Measurements from ENCODE around the gene MFSD8.
"Not testable (repeated sequence)": the region's sequence is repeated elsewhere in the genome, so short reads cannot be mapped to it uniquely, and the experiment has no call there.

The MFSD8 gene

GRCh38 chr4:127930175-127930574 is 34.8 kb downstream of the MFSD8 start:
- no peak for DNase-seq

GRCh38 chr4:127925720-127926119 is 39.3 kb downstream of the MFSD8 start:
- DNase-seq, result not testable (repeated sequence)

- DNase-seq, result no peak
Observed at GRCh38 chr4:127922226-127922625, 42.7 kb downstream of the MFSD8 start.

- DNase-seq, result no peak
Observed at GRCh38 chr4:127920521-127920920, 44.5 kb downstream of the MFSD8 start.

GRCh38 chr4:127917151-127917550 is 47.8 kb downstream of the MFSD8 start:
- no peak for DNase-seq

- no peak for DNase-seq
Observed at GRCh38 chr4:127916512-127916911, 48.5 kb downstream of the MFSD8 start.

- no peak for DNase-seq
Observed at GRCh38 chr4:127905029-127905428, 59.9 kb downstream of the MFSD8 start.

- DNase-seq, result not testable (repeated sequence)
Observed at GRCh38 chr4:127899682-127900081, 65.3 kb downstream of the MFSD8 start.

- no peak for DNase-seq
Observed at GRCh38 chr4:127896528-127896927, 68.4 kb downstream of the MFSD8 start.

- DNase-seq, result no peak
Observed at GRCh38 chr4:127896069-127896468, 68.9 kb downstream of the MFSD8 start.

- DNase-seq, result no peak
Observed at GRCh38 chr4:127889903-127890302, 75.1 kb downstream of the MFSD8 start.

GRCh38 chr4:127888559-127888958 is 76.4 kb downstream of the MFSD8 start:
- DNase-seq, result no peak

GRCh38 chr4:127881563-127881864 is 83.5 kb downstream of the MFSD8 start:
- no peak for DNase-seq

- peak; percentile 97 for DNase-seq
Observed at GRCh38 chr4:127880763-127881562, 84.0 kb downstream of the MFSD8 start, which contains the start of gene PLK4. Gene PLK4 (plus strand): TSS chr4:127880893. CDS start chr4:127881135, 242 bp downstream.

- no peak for DNase-seq
Observed at GRCh38 chr4:127875791-127876190, 89.2 kb downstream of the MFSD8 start.

GRCh38 chr4:127870688-127871087 is 94.3 kb downstream of the MFSD8 start:
- DNase-seq, result no peak

GRCh38 chr4:127870281-127870680 is 94.7 kb downstream of the MFSD8 start:
- no peak for DNase-seq

GRCh38 chr4:127868196-127868595 is 96.8 kb downstream of the MFSD8 start:
- DNase-seq, result no peak
